NOMO-1 (cell line): ENCODE results near the gene MAGOH.
"Not testable (repeated sequence)": the region's sequence is repeated elsewhere in the genome, so short reads cannot be mapped to it uniquely, and the experiment has no call there.

Source experiments
- DNase-seq, 2 experiments: peaks; one replicate each; lab custom pipeline; 2025; ENCODE audit not compliant: unreplicated experiment in 2 of 2; lab: John Stamatoyannopoulos, UW

MAGOH gene

DNA sequence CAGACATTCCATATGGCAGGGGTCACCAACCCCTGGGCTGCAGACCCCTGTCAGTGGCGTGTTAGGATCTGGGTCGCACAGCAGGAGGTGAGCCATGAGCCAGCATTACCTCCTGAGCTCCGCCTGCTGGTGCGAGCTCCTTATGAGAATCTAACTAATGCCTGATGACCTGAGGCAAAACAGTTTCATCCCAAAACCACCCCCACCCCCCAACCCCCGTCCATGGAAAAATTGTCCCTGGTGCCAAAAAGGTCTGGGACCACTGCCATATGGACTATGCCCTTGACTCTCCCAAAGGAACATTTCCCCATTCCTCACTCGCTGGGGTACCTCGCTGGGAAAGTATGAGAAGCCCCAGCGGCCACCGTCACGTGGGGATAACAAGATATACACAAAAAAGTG lies 48.1 kb downstream of the MAGOH start:
- no peak for DNase-seq

DNA sequence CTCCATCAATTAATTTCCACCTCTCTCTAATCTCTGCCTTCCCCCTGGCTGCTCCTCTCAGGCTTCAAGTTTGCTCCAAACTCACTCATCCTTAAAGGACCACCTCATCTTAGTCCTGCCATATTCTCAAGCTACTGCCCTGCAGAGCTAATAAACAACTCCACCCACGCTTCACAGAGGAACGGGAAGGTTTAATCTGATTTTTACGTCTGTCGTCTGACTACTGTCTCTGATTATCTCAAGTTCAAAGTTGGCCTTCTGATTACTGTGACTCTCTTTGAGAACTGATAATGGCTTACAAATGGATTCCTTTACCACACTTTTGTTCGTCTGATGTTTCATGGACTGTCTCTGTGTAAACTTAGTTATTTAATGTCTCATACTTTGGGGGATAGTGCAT lies 49.3 kb downstream of the MAGOH start:
- DNase-seq, result no peak

DNA sequence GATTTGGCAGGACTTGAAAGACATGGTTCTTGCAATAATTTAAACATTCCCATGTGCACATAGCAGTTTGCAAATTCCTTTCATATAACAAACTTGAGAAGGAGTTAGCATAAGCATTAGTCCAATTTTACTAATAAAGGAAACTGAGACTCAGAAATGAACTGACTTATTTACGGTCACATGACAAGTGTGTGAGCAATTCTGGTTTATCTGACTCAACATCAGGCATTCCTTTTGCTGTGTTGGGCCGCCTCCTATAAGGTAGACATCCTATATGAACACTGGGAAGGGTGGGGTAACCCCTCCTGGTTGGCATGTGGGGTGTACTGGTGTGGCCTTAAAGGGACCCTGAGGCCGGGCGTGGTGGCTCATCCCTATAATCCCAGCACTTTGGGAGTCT lies 50.2 kb downstream of the MAGOH start:
- no peak for DNase-seq

DNA sequence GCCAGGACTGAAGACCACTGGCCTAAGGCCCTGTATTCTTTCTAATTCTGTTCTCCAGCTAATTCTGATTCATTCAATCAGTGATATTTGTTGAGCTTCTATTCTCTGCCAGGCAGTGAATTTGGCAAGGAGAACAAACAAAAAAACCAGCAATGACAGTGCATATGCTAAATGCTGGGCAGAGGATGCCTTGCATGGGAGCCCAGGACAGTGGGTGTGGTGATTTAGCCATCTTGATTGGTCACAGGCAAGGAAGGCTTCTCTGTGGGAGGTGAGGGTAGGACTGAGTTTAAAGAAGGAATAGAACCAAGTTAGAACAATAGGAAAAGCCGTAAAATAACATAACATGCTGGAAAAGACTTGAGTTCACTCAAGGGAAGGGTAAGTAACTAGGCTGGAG lies 50.9 kb downstream of the MAGOH start:
- DNase-seq, result no peak

DNA sequence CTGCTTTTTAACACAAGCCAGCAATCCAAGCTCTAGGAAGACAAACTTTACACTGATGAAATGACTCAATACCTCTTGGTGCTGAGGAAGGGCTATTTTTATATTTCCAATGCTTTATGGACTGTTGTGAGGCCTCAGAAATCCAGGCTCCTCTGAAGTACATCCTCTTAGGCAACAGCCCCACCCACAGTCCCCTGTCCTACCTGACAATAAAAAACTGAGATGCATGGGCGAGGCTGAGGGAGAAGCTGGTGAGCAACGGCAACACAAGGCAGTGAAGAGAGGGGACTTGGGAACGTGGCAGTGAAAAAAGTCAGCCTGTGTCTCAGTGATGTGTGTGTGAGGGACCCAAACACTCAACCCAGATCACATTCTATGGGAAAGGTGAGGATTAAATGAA lies 51.8 kb downstream of the MAGOH start:
- DNase-seq, result no peak

DNA sequence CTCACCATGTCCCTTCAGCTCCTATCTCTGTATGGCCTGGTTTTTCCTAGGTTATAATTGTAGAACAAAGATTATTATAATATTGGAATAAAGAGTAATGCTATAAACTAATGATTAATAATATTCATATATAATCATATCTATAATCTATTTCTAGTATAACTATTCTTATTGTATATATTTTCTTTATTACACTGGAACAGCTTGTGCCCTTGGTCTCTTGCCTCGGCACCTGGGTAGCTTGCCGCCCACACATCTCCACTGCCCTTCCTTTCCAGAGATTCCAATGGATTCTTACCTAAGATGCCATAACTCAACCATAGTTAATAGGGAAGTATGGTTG lies 52.4 kb downstream of the MAGOH start:
- DNase-seq, result not testable (repeated sequence)

DNA sequence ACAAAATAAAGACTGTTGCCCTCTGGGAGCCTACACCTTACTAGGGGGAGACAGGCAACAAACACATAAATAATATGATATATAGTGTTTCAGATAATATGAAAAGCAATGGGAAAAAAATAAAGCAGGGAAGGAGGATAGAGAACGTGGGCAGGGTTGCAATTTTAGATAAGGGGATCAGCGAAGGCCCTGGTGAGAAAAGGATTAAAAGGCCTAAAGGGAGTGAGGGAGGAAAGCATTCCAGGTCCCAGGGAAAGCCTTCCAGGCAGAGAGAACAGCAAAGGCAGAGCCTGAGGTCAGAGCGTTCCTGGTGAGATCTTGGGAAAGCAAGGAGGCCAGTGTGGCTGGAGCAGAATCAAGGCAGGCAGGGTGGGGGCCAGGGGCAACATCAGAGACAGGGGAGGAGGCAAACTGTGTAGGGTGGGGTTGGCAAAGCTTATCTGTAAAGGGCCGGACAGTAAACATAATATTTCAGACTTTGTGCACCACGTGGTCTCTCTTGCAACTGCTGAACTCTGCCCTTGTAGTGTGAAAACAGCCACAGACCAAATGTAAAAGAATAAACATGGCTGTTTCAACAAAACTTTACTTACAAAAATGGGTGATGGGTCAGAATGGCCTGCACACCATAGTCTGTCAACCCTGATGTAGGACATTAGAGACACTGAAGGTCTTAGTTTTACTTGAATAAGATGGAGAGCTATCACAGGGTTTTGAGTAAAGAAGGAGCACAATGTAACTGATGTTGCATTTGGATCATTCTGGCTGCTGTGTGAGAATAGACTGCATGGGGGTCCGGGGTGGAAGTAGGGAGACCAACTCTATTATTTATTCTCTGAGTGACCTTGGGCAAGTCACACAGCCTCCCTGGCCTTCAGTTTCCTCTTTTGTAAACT lies 55.0 kb downstream of the MAGOH start:
- no peak for DNase-seq

DNA sequence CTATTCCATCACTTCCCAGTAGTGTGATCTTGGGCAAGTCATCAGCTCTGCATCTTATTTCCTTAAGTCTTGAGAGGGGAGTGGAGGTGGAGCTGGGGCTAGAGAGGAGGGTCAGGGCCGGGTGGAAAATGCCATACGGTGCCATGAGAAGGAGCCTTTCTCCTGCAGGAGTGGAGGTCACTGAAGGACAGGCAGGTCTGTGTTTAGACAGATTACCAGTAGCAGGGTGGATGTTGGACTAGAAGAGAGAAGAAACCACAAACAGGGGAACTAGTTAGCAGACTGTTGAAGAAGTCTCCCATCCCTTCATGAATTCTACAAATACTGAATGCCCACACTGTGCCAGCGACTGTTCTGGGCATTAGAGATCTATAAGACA lies 55.6 kb downstream of the MAGOH start:
- DNase-seq, result no peak

DNA sequence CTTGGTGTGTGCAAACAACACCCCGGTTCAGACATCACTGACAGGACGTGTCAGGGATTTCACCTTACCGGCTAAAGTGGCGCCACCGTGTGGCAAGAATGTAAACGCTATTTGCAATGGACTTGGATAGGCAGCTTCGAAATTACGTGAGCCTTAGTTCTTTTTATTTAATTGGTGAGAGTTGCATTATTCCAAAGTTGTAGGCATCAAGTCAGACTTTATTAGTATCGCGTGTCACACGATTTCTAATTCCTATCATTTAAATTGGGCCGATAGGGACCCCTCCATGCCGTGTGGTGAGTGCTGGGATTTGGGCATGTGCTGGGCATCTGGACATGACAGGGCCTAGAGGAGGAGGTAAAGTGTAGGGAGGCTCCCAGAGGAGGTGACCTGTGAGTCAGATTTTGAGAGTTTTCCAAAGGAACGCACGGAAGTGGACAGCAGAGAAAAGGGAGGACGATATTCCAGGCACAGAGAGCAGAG lies 56.2 kb downstream of the MAGOH start:
- DNase-seq, result peak; percentile 57 to 60

DNA sequence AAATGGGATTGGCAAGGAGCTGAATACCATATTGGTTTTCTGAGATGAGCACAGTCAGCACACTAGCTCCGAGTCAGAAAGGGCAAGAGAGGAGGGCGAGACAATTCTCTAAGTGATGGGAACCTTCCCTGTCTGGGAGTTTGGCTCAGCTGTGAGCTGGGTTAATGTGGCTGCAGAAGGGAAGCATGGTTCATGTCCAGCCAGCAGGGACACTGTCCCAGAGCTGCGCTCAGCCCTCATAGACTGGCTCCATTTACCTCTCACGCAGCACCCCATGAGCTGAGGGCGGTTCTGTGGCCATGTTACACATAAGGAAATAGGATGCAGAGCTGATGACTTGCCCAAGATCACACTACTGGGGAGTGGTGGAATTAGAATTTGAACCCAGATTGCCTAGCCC lies 57.4 kb downstream of the MAGOH start:
- no peak for DNase-seq

DNA sequence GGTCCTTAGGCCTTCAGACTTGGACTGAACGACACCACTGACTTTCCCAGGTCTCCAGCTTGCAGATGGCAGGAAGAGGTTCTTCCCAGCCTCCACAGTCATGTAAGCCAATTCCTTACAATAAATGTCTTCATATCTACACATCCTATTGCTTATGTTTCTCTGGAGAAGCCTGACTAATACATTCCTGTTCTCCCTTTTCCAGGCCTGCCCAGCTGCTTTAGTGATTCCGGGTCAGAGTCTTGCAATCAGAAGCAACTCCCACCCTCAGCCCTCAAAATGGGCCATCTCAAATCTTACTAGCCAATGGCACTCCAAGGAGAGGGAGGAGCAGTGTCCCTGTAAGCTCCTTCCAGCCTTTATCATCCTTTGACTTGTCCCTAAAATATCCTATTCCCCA lies 58.1 kb downstream of the MAGOH start:
- no peak for DNase-seq
